Hepatocyte (in vitro differentiated cells): ENCODE results near the gene NBPF19. TPM values are rescaled to one million over a fixed set of nuclear protein-coding genes. Genes with fewer than 3 reads are reported as not detected.
"Not testable (repeated sequence)": the region's sequence is repeated elsewhere in the genome, so short reads cannot be mapped to it uniquely, and the experiment has no call there.

Source experiments
- DNase-seq: peaks from one replicate; pipeline ENCODE4 v3.0.0-alpha.2; 2016; ENCODE audit warnings: low spot score
- H2AFZ ChIP-seq: fragments of 200-600 bp; sonication (generic); 2 replicates; pipeline ENCODE4 v1.6.0; 2016; ENCODE audit warnings: antibody characterized with exemption, mild to moderate bottlenecking
- H3K27ac ChIP-seq: fragments of 200-600 bp; sonication (generic); 2 replicates; pipeline ENCODE4 v1.5.1; 2016; ENCODE audit warnings: mild to moderate bottlenecking
- H3K27me3 ChIP-seq: fragments of 200-600 bp; sonication (generic); 2 replicates; pipeline ENCODE4 v1.6.1; 2016
- H3K36me3 ChIP-seq: fragments of 200-600 bp; sonication (generic); replicated peaks from 2 replicates; pipeline ENCODE4 v1.5.1; 2016; ENCODE audit warnings: low read depth; ENCODE audit not compliant: insufficient read depth
- H3K4me1 ChIP-seq: fragments of 200-600 bp; sonication (generic); 2 replicates; pipeline ENCODE4 v1.5.1; 2016; ENCODE audit warnings: mild to moderate bottlenecking, moderate library complexity; ENCODE audit not compliant: insufficient read depth
- H3K4me2 ChIP-seq: fragments of 200-600 bp; sonication (generic); 2 replicates; pipeline ENCODE4 v1.6.0; 2016
- H3K4me3 ChIP-seq: fragments of 200-600 bp; sonication (generic); 2 replicates; pipeline ENCODE4 v1.5.1; 2016; ENCODE audit warnings: mild to moderate bottlenecking
- H3K79me2 ChIP-seq: fragments of 200-600 bp; sonication (generic); 2 replicates; pipeline ENCODE4 v1.6.0; 2017; ENCODE audit warnings: mild to moderate bottlenecking
- H3K9me2 ChIP-seq: fragments of 200-600 bp; sonication (generic); replicated peaks from 2 replicates; pipeline ENCODE4 v1.6.0; 2017; ENCODE audit warnings: mild to moderate bottlenecking; ENCODE audit not compliant: insufficient read depth
- H3K9me3 ChIP-seq: fragments of 200-600 bp; sonication (generic); 2 replicates; pipeline ENCODE4 v1.5.1; 2016; ENCODE audit warnings: low read depth, mild to moderate bottlenecking
- H4K20me1 ChIP-seq: fragments of 200-600 bp; sonication (generic); 2 replicates; pipeline ENCODE4 v1.6.0; 2016; ENCODE audit warnings: mild to moderate bottlenecking; ENCODE audit not compliant: insufficient read depth, poor library complexity, severe bottlenecking
- whole genome bisulfite sequencing: methylation state at CpG from one replicate; pipeline ENCODE4 v1.1.6; 2016; ENCODE audit warnings: low lambda C conversion rate; ENCODE audit errors: missing lambda C conversion rate; 5-methylcytosine and 5-hydroxymethylcytosine counted together
- polyA plus RNA-seq: library from polyadenylated mRNA; unstranded; fragments of >200 nt; fragmentation: Nextera tagmentation; extraction: Ambion mirVana; gene quantifications from 2 replicates; pipeline ENCODE4 v1.2.1, GENCODE V29; 2016
- total RNA-seq: library from RNA; depleted of rRNA; stranded (reverse); fragments of >200 nt; gene quantifications from 2 replicates; pipeline ENCODE4 v1.2.3, GENCODE V29; 2014

The NBPF19 gene, protein sequence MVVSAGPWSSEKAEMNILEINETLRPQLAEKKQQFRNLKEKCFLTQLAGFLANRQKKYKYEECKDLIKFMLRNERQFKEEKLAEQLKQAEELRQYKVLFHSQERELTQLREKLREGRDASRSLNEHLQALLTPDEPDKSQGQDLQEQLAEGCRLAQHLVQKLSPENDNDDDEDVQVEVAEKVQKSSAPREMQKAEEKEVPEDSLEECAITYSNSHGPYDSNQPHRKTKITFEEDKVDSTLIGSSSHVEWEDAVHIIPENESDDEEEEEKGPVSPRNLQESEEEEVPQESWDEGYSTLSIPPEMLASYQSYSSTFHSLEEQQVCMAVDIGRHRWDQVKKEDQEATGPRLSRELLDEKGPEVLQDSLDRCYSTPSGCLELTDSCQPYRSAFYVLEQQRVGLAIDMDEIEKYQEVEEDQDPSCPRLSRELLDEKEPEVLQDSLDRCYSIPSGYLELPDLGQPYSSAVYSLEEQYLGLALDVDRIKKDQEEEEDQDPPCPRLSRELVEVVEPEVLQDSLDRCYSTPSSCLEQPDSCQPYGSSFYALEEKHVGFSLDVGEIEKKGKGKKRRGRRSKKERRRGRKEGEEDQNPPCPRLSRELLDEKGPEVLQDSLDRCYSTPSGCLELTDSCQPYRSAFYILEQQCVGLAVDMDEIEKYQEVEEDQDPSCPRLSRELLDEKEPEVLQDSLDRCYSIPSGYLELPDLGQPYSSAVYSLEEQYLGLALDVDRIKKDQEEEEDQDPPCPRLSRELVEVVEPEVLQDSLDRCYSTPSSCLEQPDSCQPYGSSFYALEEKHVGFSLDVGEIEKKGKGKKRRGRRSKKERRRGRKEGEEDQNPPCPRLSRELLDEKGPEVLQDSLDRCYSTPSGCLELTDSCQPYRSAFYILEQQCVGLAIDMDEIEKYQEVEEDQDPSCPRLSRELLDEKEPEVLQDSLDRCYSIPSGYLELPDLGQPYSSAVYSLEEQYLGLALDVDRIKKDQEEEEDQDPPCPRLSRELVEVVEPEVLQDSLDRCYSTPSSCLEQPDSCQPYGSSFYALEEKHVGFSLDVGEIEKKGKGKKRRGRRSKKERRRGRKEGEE (N-terminal part only)
- total RNA-seq, result 11.5 and 13.5 TPM in 2 replicates
- polyA plus RNA-seq, result 3.7 and 4.2 TPM in 2 replicates

DNA sequence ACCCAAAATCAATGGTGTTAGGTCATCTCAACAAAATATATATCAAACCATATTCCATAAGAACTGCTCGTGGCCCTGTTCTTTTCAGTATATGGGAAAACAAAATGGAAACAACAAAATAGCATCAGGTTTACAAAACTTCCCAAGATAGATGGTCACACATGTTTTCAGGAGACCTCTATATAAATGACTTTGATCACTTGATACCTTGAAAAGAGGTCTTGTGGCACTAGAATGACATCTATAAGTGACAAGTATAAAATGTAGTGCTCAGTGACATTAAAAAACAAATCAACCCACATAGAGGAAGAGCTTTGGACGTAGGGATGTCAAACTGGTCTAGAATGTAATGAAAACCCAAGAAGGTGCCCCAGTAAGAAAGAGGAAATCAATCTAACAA, at the start of gene NBPF19:
NBPF19 (plus strand) TSS at position 301 of the 400 bp plus-strand sequence. CDS start 888 bp downstream, outside the sequence.
- not testable (repeated sequence) for H3K79me2 ChIP-seq, H3K4me1 ChIP-seq, H3K27ac ChIP-seq, H3K9me2 ChIP-seq, H3K36me3 ChIP-seq, H3K9me3 ChIP-seq, DNase-seq, H4K20me1 ChIP-seq, H3K27me3 ChIP-seq, H2AFZ ChIP-seq, H3K4me3 ChIP-seq, H3K4me2 ChIP-seq
- 80% methylated on average over 1 of the region's 2 CpGs for WGBS

DNA sequence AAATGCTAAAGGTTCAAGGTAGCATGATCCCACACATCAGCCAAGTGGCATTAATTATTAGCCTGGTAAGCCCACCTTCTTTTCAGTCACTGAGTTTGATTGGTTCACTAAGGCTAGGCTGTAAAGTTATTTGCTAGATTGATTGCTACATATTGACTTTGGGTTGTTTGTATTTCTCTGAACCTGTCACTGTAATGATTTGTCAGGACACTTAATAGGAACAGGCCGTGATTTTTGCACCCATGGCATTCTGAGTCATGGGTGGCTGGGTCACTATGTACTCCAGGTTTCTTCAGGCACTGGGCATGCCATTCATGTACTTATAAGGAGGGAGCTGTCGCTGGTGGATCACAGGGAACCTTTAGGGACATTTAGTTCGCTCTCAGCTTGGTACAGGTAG, 46.5 kb upstream of the NBPF19 start:
- H3K4me3 ChIP-seq, H3K79me2 ChIP-seq, H2AFZ ChIP-seq, H3K4me1 ChIP-seq, H3K36me3 ChIP-seq, H4K20me1 ChIP-seq, H3K9me2 ChIP-seq, H3K27me3 ChIP-seq, H3K4me2 ChIP-seq, H3K27ac ChIP-seq, H3K9me3 ChIP-seq: not testable (repeated sequence)
- WGBS, result 56% methylated on average over 1 of the region's 3 CpGs
- peak; percentile 2 for DNase-seq

DNA sequence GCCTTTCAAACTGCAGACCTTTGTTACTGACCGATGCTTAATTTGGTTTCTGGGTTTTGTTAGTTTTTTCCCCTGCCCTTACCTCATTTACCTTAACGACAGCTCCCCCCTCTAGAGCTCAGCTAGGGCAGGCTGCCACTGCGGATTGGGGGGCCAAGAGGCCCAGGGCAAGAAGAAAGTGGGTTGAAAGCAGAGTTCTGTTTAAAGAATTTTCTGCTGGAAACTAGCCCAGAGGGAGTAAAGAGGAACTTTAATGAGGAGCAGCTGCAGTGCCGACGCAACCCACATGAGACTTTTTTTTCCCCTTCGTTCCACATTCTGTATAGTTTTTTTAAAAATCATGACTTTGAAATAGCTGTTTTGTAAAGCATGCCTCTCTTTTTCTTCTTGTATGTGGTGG, 29.4 kb upstream of the NBPF19 start:
- H3K4me1 ChIP-seq, H3K79me2 ChIP-seq, H4K20me1 ChIP-seq, H2AFZ ChIP-seq, H3K9me3 ChIP-seq, H3K36me3 ChIP-seq, H3K9me2 ChIP-seq, H3K4me3 ChIP-seq, H3K27me3 ChIP-seq: not testable (repeated sequence)
- WGBS, result 22% methylated on average over 3 of the region's 6 CpGs
- Histone ChIP-seq H3K27ac (peak overlapping the region; percentile 80), H3K4me2 (peak overlapping the region; percentile 20)
- peak; percentile 16 for DNase-seq

DNA sequence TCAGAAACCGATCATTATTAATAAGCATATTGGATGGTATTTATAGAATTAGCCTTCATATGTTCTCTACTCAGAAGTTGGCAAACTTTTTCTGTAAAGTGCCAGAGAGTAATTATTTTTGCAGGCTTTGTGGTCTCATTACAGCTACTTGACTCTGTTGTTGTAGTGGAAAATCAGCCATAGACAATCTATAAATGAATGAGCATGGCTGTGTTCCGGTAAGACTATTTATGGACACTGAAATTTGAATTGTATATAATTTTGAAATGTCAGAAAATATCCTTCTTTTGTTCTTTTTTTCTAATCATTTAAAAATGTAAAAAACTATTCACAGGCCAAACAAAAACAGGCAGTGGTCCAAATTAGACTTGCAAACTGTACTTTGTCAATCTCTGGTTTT, 22.6 kb upstream of the NBPF19 start:
- H3K36me3 ChIP-seq, DNase-seq, H4K20me1 ChIP-seq, H3K27me3 ChIP-seq, H3K9me2 ChIP-seq, H3K9me3 ChIP-seq, H3K4me3 ChIP-seq, H3K4me2 ChIP-seq, H3K79me2 ChIP-seq, H3K4me1 ChIP-seq, H2AFZ ChIP-seq, H3K27ac ChIP-seq: not testable (repeated sequence)
- 85% methylated on average over 1 of the region's 2 CpGs for WGBS

DNA sequence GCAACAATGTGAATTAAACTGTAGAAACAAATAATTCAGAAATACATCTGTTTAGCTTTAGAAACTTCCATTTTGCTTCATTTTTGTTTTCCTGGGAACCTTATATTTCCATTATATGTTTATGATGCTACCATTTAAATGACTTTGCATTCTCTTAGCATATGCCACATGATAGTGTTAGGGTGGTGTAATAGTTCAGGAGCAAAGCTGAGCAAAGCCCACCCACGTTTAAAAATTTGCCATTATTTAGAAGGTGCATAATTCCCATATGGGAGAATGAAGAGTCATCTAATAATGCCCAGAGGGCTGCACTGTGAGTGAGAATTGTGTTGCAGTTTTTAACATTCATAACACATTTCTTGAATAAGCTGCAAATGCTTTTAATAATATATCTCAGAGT, 22.2 kb upstream of the NBPF19 start:
- H3K9me2 ChIP-seq, H3K27me3 ChIP-seq, H3K79me2 ChIP-seq, H3K4me2 ChIP-seq, H3K4me1 ChIP-seq, H3K27ac ChIP-seq, H2AFZ ChIP-seq, DNase-seq, H3K4me3 ChIP-seq, H3K36me3 ChIP-seq, H4K20me1 ChIP-seq, H3K9me3 ChIP-seq: not testable (repeated sequence)
- no CpG with 5 or more reads among the region's 1 CpG for WGBS

DNA sequence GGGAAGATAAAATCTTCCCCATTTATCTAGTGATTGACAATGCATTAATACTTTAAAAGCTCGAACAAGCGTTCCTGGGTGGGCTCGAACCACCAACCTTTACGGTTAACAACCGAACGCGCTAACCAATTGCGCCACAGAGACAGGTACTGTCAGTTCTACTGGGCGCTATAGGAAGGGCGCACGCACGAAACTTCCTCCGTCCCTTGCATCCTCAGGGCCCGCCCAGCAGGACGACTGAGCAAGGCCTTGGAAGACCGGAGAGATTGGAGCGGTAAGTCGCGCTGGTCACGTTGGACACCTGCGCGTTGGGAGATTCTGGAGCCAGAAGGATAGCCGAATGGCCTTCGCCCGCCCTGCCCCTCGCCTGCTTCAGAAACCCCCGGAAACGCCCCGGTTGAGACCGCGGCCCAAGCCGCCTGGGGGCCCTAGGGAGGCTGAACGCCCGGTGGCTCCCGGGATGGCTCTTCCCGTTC, 83.5 kb downstream of the NBPF19 start:
- peak overlapping the region; percentile 62 for H3K27ac ChIP-seq
- 3% methylated on average over 33 of the region's 36 CpGs for WGBS
- not testable (repeated sequence) for H3K27me3 ChIP-seq, H3K4me1 ChIP-seq, H3K36me3 ChIP-seq, H2AFZ ChIP-seq, H4K20me1 ChIP-seq, H3K9me3 ChIP-seq, H3K79me2 ChIP-seq, H3K9me2 ChIP-seq, H3K4me3 ChIP-seq
- DNase-seq, result peak; percentile 57
- peak overlapping the region; percentile 72 for H3K4me2 ChIP-seq

DNA sequence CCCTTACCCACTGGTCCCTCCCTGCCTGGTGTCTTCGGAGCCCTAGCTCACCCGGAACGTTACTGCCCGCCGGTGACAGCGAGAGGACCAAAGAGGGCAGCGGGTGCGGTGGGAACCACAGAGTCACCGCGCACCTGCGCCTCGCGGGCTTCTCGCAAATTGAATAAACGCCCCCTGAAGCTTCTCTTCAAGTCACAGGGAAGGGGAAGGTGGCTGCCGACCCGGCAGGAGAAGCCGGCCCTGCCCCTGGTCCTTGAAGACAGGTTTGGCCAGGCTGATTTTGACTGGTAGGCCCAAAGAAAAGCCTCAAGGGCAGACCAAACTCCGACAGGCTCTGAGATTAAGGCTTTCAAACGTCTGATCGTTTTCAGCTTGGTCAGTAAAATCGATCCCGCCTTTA, 87.0 kb downstream of the NBPF19 start:
- not testable (repeated sequence) for DNase-seq, H3K9me2 ChIP-seq, H4K20me1 ChIP-seq, H2AFZ ChIP-seq, H3K36me3 ChIP-seq, H3K4me3 ChIP-seq, H3K4me2 ChIP-seq, H3K27me3 ChIP-seq, H3K27ac ChIP-seq, H3K9me3 ChIP-seq, H3K4me1 ChIP-seq, H3K79me2 ChIP-seq
- 89% methylated on average over 12 of the region's 23 CpGs for WGBS

DNA sequence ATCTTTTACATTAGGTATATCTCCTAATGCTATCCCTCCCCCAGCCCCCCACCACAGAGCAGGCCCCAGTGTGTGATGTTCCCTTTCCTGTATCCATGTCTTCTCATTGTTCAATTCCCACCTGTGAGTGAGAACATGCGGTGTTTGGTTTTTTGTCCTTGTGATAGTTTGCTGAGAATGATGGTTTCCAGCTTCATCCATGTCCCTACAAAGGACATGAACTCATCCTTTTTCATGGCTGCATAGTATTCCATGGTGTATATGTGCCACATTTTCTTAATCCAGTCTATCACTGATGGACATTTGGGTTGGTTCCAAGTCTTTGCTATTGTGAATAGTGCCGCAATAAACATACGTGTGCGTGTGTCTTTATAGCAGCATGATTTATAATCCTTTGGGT, 90.6 kb downstream of the NBPF19 start:
- H3K36me3 ChIP-seq, H2AFZ ChIP-seq, H3K9me3 ChIP-seq, H3K4me3 ChIP-seq, H3K4me2 ChIP-seq, DNase-seq, H3K27me3 ChIP-seq, H3K4me1 ChIP-seq, H3K9me2 ChIP-seq, H3K27ac ChIP-seq, H3K79me2 ChIP-seq, H4K20me1 ChIP-seq: not testable (repeated sequence)
- 100% methylated on average over 1 of the region's 4 CpGs for WGBS
